AG09309 (cell line): ENCODE results near the gene GBP6.
"Not testable (repeated sequence)": the region's sequence is repeated elsewhere in the genome, so short reads cannot be mapped to it uniquely, and the experiment has no call there.

ENCODE experiments used
- DNase-seq: peaks from one replicate; pipeline ENCODE4 v3.0.0-alpha.2; 2010; ENCODE audit warnings: low read depth
- H3K4me3 ChIP-seq: 2 replicates; pipeline ENCODE4 v1.5.1; 2011; ENCODE audit warnings: mild to moderate bottlenecking, low read depth, low read length, moderate library complexity; ENCODE audit not compliant: control insufficient read depth
- TF ChIP-seq, protein P1 (sequence below): IDR thresholded peaks from 2 replicates; pipeline ENCODE4 v1.5.1; 2011; ENCODE audit warnings: mild to moderate bottlenecking, low read depth, low read length, inconsistent platforms; ENCODE audit not compliant: insufficient read depth, control insufficient read depth; ENCODE audit errors: missing control alignments

Gene GBP6

DNA sequence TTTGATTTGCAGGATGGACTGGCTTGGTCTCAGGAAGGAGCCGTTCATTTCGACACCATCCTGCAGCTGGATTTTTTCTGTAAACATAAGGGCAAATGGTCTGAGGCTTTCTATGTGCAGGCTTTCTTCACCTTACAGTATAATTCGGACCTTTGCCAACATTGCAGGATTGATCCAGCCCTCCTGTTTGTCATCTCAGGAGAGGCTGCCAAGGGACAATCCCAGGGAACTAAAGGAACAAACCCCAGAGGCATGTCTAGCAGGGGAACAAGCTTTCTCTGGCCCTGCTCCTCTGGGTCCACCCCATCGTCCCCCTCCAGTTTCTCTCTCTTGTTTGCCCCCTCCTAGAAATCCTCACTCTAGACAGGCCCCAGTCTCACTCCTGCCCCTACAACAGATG, 24.8 kb upstream of the GBP6 start:
- TF ChIP-seq, protein P1, sequence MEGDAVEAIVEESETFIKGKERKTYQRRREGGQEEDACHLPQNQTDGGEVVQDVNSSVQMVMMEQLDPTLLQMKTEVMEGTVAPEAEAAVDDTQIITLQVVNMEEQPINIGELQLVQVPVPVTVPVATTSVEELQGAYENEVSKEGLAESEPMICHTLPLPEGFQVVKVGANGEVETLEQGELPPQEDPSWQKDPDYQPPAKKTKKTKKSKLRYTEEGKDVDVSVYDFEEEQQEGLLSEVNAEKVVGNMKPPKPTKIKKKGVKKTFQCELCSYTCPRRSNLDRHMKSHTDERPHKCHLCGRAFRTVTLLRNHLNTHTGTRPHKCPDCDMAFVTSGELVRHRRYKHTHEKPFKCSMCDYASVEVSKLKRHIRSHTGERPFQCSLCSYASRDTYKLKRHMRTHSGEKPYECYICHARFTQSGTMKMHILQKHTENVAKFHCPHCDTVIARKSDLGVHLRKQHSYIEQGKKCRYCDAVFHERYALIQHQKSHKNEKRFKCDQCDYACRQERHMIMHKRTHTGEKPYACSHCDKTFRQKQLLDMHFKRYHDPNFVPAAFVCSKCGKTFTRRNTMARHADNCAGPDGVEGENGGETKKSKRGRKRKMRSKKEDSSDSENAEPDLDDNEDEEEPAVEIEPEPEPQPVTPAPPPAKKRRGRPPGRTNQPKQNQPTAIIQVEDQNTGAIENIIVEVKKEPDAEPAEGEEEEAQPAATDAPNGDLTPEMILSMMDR, result no peak
- no peak for DNase-seq
- no peak overlapping the region for H3K4me3 ChIP-seq

DNA sequence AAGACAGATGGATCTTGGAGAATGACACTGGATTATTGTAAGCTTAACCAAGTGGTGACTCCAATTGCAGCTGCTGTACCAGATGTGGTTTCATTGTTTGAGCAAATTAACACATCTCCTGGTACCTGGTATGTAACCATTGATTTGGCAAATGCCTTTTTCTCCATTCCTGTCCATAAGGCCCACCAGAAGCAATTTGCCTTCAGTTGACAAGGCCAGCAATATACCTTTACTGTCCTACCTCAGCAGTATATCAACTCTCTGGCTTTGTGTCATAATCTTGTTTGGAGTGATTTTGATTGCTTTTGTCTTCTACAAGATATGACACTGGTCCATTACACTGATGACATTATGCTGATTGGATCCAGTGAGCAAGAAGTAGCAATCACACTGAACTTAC, 18.4 kb upstream of the GBP6 start:
- H3K4me3 ChIP-seq, DNase-seq: not testable (repeated sequence)

DNA sequence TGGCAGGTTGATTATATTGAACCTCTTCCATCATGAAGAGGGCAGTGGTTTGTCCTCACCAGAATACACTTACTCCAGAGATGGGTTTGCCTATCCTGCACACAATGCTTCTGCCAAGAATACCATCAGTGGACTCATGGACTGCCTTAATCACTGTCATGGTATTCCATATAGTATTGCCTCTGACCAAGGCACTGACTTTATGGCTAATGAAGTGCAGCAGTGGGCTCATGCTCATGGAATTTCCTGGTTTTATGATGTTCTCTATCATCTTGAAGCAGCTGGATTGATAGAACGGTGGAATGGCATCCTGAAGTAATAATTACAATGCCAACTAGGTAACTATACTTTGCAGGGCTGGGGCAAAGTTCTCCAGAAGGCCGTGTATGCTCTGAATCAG, 16.6 kb upstream of the GBP6 start:
- no peak for DNase-seq
- H3K4me3 ChIP-seq, result no peak overlapping the region
- TF ChIP-seq, protein P1, result no peak

DNA sequence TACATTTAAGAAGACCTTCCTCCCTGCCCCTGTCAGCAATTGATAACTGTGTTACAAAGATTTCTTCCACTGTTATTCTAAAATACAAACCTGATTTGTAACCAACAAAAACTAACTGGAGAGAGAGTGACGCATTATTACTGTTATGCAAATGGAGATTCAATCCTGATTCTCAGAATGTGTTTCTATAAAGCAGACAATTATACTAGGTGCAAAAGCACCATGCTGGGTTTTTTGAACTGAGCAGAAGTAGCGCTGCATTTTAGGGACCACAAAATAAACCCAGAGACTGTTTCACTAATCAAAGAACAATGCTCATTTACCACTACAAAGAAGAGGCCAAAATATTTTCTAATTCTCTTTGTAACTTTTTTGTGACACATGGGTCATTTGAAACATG, 13.6 kb upstream of the GBP6 start:
- no peak for DNase-seq
- H3K4me3 ChIP-seq, result no peak overlapping the region
- TF ChIP-seq, protein P1, result no peak

DNA sequence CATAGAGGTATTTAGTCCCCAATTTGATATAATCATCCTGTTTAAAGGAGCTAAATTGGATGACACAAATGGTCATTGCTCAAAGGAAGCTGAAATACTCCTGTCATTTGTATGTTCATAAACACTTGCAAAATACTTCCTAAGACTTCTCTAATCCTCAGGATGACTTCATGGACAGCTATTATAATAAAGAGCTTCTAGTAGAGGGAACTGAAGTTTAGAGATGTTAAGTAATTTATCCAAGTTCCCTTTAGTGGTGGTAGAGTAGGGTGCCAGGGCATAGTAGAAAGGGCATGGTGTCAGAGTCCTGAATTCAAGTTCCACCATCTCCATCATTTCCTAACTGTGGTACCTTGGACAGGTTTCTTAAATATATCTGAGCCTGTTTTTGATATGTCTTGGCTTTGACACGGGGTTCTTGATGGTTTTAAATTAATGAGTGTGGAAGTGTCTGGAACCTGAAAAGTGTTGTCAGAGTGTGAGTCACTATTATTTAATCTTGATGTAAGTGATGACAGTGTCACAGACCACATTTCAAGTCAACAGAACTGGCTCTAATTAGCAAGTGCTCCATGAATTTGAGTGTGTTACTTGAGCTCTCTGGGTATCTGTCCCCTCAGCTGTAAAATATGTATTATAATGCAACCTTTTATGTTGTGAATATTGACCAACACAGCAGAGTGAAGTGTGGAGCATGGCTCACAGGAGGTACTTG, 12.1 kb upstream of the GBP6 start:
- no peak for DNase-seq
- no peak overlapping the region for H3K4me3 ChIP-seq
- TF ChIP-seq, protein P1, result no peak

DNA sequence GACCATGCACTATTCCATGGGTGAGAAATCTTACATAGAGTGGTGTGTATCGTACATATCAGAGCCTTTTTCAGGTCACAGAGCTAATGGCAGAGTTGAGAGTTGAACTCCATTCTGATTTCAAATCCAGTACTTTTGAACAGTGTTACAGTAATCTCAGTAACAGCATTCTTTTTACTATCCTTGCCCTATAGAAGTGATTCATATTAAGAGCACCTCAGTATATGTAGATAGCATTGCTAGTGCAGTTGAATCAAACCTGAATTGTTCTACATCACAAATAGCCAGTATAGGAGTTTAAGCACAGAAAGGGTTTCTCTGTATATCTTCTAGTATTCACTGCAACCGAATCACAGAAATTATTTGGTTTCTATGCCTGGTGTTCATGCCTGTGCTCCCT, 11.4 kb upstream of the GBP6 start:
- H3K4me3 ChIP-seq, result no peak overlapping the region
- no peak for DNase-seq
- TF ChIP-seq, protein P1, result no peak

DNA sequence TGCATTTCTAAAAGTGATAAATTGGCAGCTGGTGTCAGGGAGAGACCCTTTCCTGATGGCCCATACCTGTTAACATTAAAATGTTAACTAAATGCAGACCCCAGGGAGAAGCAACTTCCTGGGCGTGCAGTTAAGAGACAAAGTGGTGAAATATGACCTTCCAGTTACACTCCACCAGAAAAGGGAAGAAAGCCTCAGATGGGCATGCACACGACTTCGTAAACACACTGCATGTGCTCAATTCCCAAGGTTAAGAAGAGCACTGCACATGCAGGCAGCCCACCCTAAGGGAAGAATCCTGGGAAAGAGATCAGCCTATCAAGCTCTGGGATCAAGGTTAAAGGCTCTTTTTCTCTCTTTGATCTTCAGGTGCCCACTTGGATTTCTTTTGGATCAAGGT, 9.7 kb upstream of the GBP6 start:
- TF ChIP-seq, protein P1, result no peak
- DNase-seq, result no peak
- H3K4me3 ChIP-seq, result no peak overlapping the region
